ENCODE results near the gene CS. TPM values are rescaled to one million over a fixed set of nuclear protein-coding genes. Genes with fewer than 3 reads are reported as not detected.
"Not testable (repeated sequence)": the region's sequence is repeated elsewhere in the genome, so short reads cannot be mapped to it uniquely, and the experiment has no call there.

The CS gene
- total and polyA plus RNA-seq, 3 experiments from 2014 or later: 78.8 to 286 (median 279) TPM

GRCh38 chr12:56333197-56333678, 33.1 kb upstream of the CS start:
- peak overlapping the region; percentile 99 for H3K27ac ChIP-seq (ENCODE audit: low read depth, low read length)
- peak overlapping the region; percentile 94 for H3K4me3 ChIP-seq (ENCODE audit: low read length)
- peaks cover under 1% of the 10 kb centered on the region for H3K36me3 ChIP-seq (ENCODE audit: insufficient read depth, low read length)
- Mint-ChIP-seq H3K4me3 (peak overlapping the region; percentile 96 to 99 (median 97)), H3K9me3 (peaks cover 0 to 5% (median 0%) of the 10 kb centered on the region in 5 donors), H3K4me1 (peaks cover 24 to 47% (median 43%) of the 10 kb centered on the region in 3 donors), H3K27me3 (peaks cover 0 to 5% of the 10 kb centered on the region in 2 donors), H3K27ac (peak overlapping the region; percentile 100), H3K36me3 (peaks cover 0 to 23% (median 2%) of the 10 kb centered on the region in 3 donors)
- peaks cover 27% of the 10 kb centered on the region for H3K4me1 ChIP-seq (ENCODE audit: insufficient read depth, low read length)
- POLR2A ChIA-PET: interaction anchor here (0.9 to 2.7 kb wide), 5 partner anchors 9 to 295 kb away, joined by 3 to 19 read pairs (median 5); partner anchors contain the start of genes CNPY2, STAT2 and TIMELESS
- DNase-seq: no peak
- CTCF ChIA-PET: interaction anchor here (0.7 to 8.1 kb wide), 7 partner anchors 12 to 111 kb away, joined by 3 to 49 read pairs (median 3); partner anchors contain the start of genes CNPY2, RNF41 and STAT2
- H3K9me3 ChIP-seq (ENCODE audit: low read length): no peaks in the 10 kb centered on the region
- no peaks in the 10 kb centered on the region for H3K27me3 ChIP-seq (ENCODE audit: insufficient read depth, low read length, poor library complexity, severe bottlenecking)

- ChIA-PET CTCF (interaction anchor here (1.2 to 8.1 kb wide), 4 partner anchors 16 to 74 kb away, joined by 3 to 49 read pairs (median 6); partner anchors contain the start of genes ANKRD52, CNPY2 and STAT2), POLR2A (interaction anchor here (0.7 to 2.7 kb wide), 5 partner anchors 17 to 359 kb away, joined by 3 to 19 read pairs (median 12); partner anchors contain the start of genes CNPY2, RAB5B, STAT2 and TIMELESS)
- peak overlapping the region; percentile 99 for H3K27ac ChIP-seq (ENCODE audit: low read depth, low read length)
- peaks cover 22 to 41% (median 37%) of the 10 kb centered on the region in 3 donors for H3K4me1 Mint-ChIP-seq
- peak overlapping the region; percentile 94 for H3K4me3 ChIP-seq (ENCODE audit: low read length)
- H3K27ac Mint-ChIP-seq: peak overlapping the region; percentile 100
- H3K27me3 Mint-ChIP-seq: peaks cover 0 to 5% of the 10 kb centered on the region in 2 donors
- peaks cover 6% of the 10 kb centered on the region for H3K36me3 ChIP-seq (ENCODE audit: insufficient read depth, low read length)
- no peaks in the 10 kb centered on the region for H3K27me3 ChIP-seq (ENCODE audit: insufficient read depth, low read length, poor library complexity, severe bottlenecking)
- no peaks in the 10 kb centered on the region for H3K9me3 ChIP-seq (ENCODE audit: low read length)
- H3K4me1 ChIP-seq (ENCODE audit: insufficient read depth, low read length): peaks cover 21% of the 10 kb centered on the region
- peaks cover 0 to 5% (median 0%) of the 10 kb centered on the region in 5 donors for H3K9me3 Mint-ChIP-seq
- H3K4me3 Mint-ChIP-seq: peak overlapping the region; percentile 96 to 99 (median 97)
- no peak for DNase-seq
- peaks cover 4 to 29% (median 4%) of the 10 kb centered on the region in 3 donors for H3K36me3 Mint-ChIP-seq
Measured at GRCh38 chr12:56332512-56333196, 32.5 kb upstream of the CS start.

GRCh38 chr12:56330936-56331490, 30.9 kb upstream of the CS start:
- Mint-ChIP-seq H3K36me3 (peaks cover 8 to 45% (median 13%) of the 10 kb centered on the region in 3 donors), H3K27ac (peak overlapping the region in 5 of 8 donors; percentile 8 to 100 (median 43)), H3K4me3 (peak overlapping the region in 1 of 7 donors; percentile 47), H3K4me1 (peaks cover 20 to 29% (median 27%) of the 10 kb centered on the region in 3 donors), H3K9me3 (peaks cover 0 to 5% (median 0%) of the 10 kb centered on the region in 5 donors), H3K27me3 (peaks cover 0 to 5% of the 10 kb centered on the region in 2 donors)
- Histone ChIP-seq H3K4me3 (ENCODE audit: low read length) (no peak overlapping the region), H3K27me3 (ENCODE audit: insufficient read depth, low read length, poor library complexity, severe bottlenecking) (no peaks in the 10 kb centered on the region), H3K27ac (ENCODE audit: low read depth, low read length) (no peak overlapping the region), H3K36me3 (ENCODE audit: insufficient read depth, low read length) (peaks cover 22% of the 10 kb centered on the region), H3K9me3 (ENCODE audit: low read length) (no peaks in the 10 kb centered on the region), H3K4me1 (ENCODE audit: insufficient read depth, low read length) (peaks cover 20% of the 10 kb centered on the region)
- ChIA-PET CTCF (interaction anchor here (2.9 kb wide), 1 partner anchor 15 kb away, joined by 9 read pairs; the partner anchor contains the start of gene CNPY2), POLR2A (no interaction called here)
- DNase-seq: no peak

GRCh38 chr12:56326533-56326932, 26.4 kb upstream of the CS start:
- no peaks in the 10 kb centered on the region for H3K27me3 ChIP-seq (ENCODE audit: insufficient read depth, low read length, poor library complexity, severe bottlenecking)
- no peak overlapping the region for H3K4me3 ChIP-seq (ENCODE audit: low read length)
- H3K4me1 ChIP-seq (ENCODE audit: insufficient read depth, low read length): no peaks in the 10 kb centered on the region
- ChIA-PET POLR2A (interaction anchor here (0.6 kb wide), 1 partner anchor 42 kb away, joined by 3 read pairs; no protein-coding TSS in a partner anchor), CTCF (interaction anchor here (1.3 kb wide), 1 partner anchor 12 kb away, joined by 4 read pairs; the partner anchor contains the start of gene IL23A)
- Mint-ChIP-seq H3K4me3 (no peak overlapping the region), H3K36me3 (peaks cover 11 to 77% (median 26%) of the 10 kb centered on the region in 3 donors), H3K27me3 (no peaks in the 10 kb centered on the region), H3K9me3 (no peaks in the 10 kb centered on the region), H3K4me1 (peaks cover 0 to 4% (median 3%) of the 10 kb centered on the region in 3 donors), H3K27ac (peak overlapping the region in 1 of 8 donors; percentile 43)
- H3K36me3 ChIP-seq (ENCODE audit: insufficient read depth, low read length): peaks cover 58% of the 10 kb centered on the region
- no peak for DNase-seq
- H3K27ac ChIP-seq (ENCODE audit: low read depth, low read length): no peak overlapping the region
- no peaks in the 10 kb centered on the region for H3K9me3 ChIP-seq (ENCODE audit: low read length)

- peaks cover 58% of the 10 kb centered on the region for H3K36me3 ChIP-seq (ENCODE audit: insufficient read depth, low read length)
- H3K4me3 Mint-ChIP-seq: no peak overlapping the region
- no peak overlapping the region for H3K27ac ChIP-seq (ENCODE audit: low read depth, low read length)
- no peaks in the 10 kb centered on the region for H3K9me3 ChIP-seq (ENCODE audit: low read length)
- H3K4me1 ChIP-seq (ENCODE audit: insufficient read depth, low read length): no peaks in the 10 kb centered on the region
- H3K4me3 ChIP-seq (ENCODE audit: low read length): no peak overlapping the region
- no peaks in the 10 kb centered on the region for H3K27me3 ChIP-seq (ENCODE audit: insufficient read depth, low read length, poor library complexity, severe bottlenecking)
- ChIA-PET CTCF (interaction anchor here (1.3 kb wide), 1 partner anchor 12 kb away, joined by 4 read pairs; the partner anchor contains the start of gene IL23A), POLR2A (interaction anchor here (0.6 kb wide), 1 partner anchor 41 kb away, joined by 3 read pairs; no protein-coding TSS in a partner anchor)
- peaks cover 11 to 73% (median 26%) of the 10 kb centered on the region in 3 donors for H3K36me3 Mint-ChIP-seq
- no peaks in the 10 kb centered on the region for H3K9me3 Mint-ChIP-seq
- no peaks in the 10 kb centered on the region for H3K27me3 Mint-ChIP-seq
- DNase-seq: no peak
- H3K27ac Mint-ChIP-seq: peak overlapping the region in 3 of 8 donors; percentile 18 to 43 (median 35)
- H3K4me1 Mint-ChIP-seq: peaks cover 0 to under 1% (median 0%) of the 10 kb centered on the region in 3 donors
Measured at GRCh38 chr12:56326126-56326525, 26.0 kb upstream of the CS start.

GRCh38 chr12:56324206-56324605, 24.1 kb upstream of the CS start:
- DNase-seq: no peak
- no peaks in the 10 kb centered on the region for H3K4me1 ChIP-seq (ENCODE audit: insufficient read depth, low read length)
- ChIA-PET POLR2A (interaction anchor here (1.2 kb wide), 1 partner anchor 9 kb away, joined by 3 read pairs; the partner anchor contains the start of gene PAN2), CTCF (interaction anchor here (1.6 kb wide), 1 partner anchor 14 kb away, joined by 3 read pairs; no protein-coding TSS in a partner anchor)
- Mint-ChIP-seq H3K9me3 (no peaks in the 10 kb centered on the region), H3K27ac (no peak overlapping the region), H3K27me3 (no peaks in the 10 kb centered on the region), H3K4me1 (no peaks in the 10 kb centered on the region), H3K4me3 (no peak overlapping the region), H3K36me3 (peaks cover 11 to 80% (median 27%) of the 10 kb centered on the region in 3 donors)
- no peaks in the 10 kb centered on the region for H3K27me3 ChIP-seq (ENCODE audit: insufficient read depth, low read length, poor library complexity, severe bottlenecking)
- peaks cover 63% of the 10 kb centered on the region for H3K36me3 ChIP-seq (ENCODE audit: insufficient read depth, low read length)
- H3K4me3 ChIP-seq (ENCODE audit: low read length): no peak overlapping the region
- no peaks in the 10 kb centered on the region for H3K9me3 ChIP-seq (ENCODE audit: low read length)
- H3K27ac ChIP-seq (ENCODE audit: low read depth, low read length): no peak overlapping the region

- H3K4me3 Mint-ChIP-seq; H3K4me1 ChIP-seq (ENCODE audit: insufficient read depth, low read length); DNase-seq; H3K27me3 Mint-ChIP-seq; H3K4me1 Mint-ChIP-seq; H3K27ac Mint-ChIP-seq; H3K4me3 ChIP-seq (ENCODE audit: low read length); H3K27ac ChIP-seq (ENCODE audit: low read depth, low read length); H3K9me3 ChIP-seq (ENCODE audit: low read length); H3K9me3 Mint-ChIP-seq; H3K27me3 ChIP-seq (ENCODE audit: insufficient read depth, low read length, poor library complexity, severe bottlenecking); CTCF ChIA-PET: not testable (repeated sequence)
- POLR2A ChIA-PET: interaction anchor here (0.7 kb wide), 1 partner anchor 161 kb away, joined by 4 read pairs; no protein-coding TSS in a partner anchor
- peaks cover 3 to 63% (median 22%) of the 10 kb centered on the region in 3 donors for H3K36me3 Mint-ChIP-seq
- H3K36me3 ChIP-seq (ENCODE audit: insufficient read depth, low read length): peaks cover 48% of the 10 kb centered on the region
Measured at GRCh38 chr12:56321610-56322009, 21.5 kb upstream of the CS start.
